GM12865 (cell line): ENCODE results near the gene RGMA.

Experiments
- DNase-seq: peaks from one replicate; pipeline ENCODE4 v3.0.0; 2010; ENCODE audit warnings: low read depth
- H3K4me3 ChIP-seq: 2 replicates; pipeline ENCODE4 v1.5.1; 2011; ENCODE audit warnings: mild to moderate bottlenecking, low read depth, low read length, control low read depth
- TF ChIP-seq, protein P1 (sequence below): IDR thresholded peaks from 2 replicates; pipeline ENCODE4 v1.5.1; 2011; ENCODE audit warnings: low read length, control low read depth, low read depth, inconsistent platforms; ENCODE audit not compliant: insufficient read depth; ENCODE audit errors: missing control alignments

RGMA gene

GRCh38 chr15:92997821-92998220 lies 91.2 kb downstream of the RGMA start:
- TF ChIP-seq, protein P1, sequence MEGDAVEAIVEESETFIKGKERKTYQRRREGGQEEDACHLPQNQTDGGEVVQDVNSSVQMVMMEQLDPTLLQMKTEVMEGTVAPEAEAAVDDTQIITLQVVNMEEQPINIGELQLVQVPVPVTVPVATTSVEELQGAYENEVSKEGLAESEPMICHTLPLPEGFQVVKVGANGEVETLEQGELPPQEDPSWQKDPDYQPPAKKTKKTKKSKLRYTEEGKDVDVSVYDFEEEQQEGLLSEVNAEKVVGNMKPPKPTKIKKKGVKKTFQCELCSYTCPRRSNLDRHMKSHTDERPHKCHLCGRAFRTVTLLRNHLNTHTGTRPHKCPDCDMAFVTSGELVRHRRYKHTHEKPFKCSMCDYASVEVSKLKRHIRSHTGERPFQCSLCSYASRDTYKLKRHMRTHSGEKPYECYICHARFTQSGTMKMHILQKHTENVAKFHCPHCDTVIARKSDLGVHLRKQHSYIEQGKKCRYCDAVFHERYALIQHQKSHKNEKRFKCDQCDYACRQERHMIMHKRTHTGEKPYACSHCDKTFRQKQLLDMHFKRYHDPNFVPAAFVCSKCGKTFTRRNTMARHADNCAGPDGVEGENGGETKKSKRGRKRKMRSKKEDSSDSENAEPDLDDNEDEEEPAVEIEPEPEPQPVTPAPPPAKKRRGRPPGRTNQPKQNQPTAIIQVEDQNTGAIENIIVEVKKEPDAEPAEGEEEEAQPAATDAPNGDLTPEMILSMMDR, result no peak
- no peak overlapping the region for H3K4me3 ChIP-seq
- no peak for DNase-seq

DNA sequence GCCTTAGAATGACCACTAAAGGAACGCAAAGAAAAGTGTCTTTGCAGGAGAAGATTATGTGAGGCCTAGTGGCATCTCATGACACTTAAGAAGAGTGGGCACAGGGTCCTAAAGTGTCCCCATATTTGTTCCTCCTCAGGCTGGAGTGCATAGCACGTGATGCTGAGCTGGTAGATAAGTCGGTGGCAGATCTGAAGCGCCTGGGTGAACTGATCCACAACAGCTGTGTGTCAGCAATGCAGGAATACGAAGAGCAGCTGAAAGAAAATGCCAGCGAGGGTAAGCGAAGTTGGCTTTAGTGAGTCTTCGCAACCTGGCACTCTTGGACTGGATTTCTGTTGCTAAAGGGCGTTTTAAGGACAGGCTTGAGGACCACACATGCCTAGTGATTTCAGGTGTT lies 96.3 kb downstream of the RGMA start:
- no peak for DNase-seq
- H3K4me3 ChIP-seq, result no peak overlapping the region
- TF ChIP-seq, protein P1, result no peak

DNA sequence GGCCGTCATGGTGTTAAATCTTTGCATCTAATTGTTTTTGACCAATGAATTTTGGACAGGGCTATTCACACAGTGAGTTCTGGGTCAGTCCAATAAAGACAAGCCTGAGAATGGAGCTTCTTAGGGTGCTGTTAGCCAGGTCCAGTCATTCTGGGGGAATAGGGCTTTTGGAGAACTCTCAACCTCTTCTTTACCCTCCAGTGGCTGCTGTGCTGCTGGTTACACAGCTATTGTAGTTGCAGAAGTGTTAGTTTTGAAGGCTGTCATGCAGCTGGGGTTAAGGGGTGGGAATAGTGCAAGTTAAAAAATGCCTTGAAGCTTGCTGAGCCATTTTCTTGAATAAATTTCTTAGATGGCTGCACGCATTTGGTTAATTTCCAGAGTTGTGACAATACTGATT lies 99.0 kb downstream of the RGMA start:
- no peak for DNase-seq
- TF ChIP-seq, protein P1, result no peak
- H3K4me3 ChIP-seq, result no peak overlapping the region

GRCh38 chr15:92989470-92989869 lies 99.5 kb downstream of the RGMA start:
- H3K4me3 ChIP-seq, result no peak overlapping the region
- DNase-seq, result peak; percentile 14
- TF ChIP-seq, protein P1, result no peak
